Measurements from ENCODE around the gene OR51B2.
"Not testable (repeated sequence)": the region's sequence is repeated elsewhere in the genome, so short reads cannot be mapped to it uniquely, and the experiment has no call there.

OR51B2 gene

GRCh38 chr11:5313326-5314023 lies 10.6 kb downstream of the OR51B2 start:
- not testable (repeated sequence) for DNase-seq (ENCODE audit: low read depth in 2 of 2)

GRCh38 chr11:5310423-5310822 lies 13.7 kb downstream of the OR51B2 start:
- no peak for DNase-seq (ENCODE audit: low read depth in 2 of 2)

GRCh38 chr11:5307256-5308019 lies 16.7 kb downstream of the OR51B2 start:
- no peak for DNase-seq (ENCODE audit: low read depth in 2 of 2)

- DNase-seq (ENCODE audit: low read depth in 2 of 2): no peak
Observed at GRCh38 chr11:5304046-5304445, 20.1 kb downstream of the OR51B2 start.

- no peak for DNase-seq (ENCODE audit: low read depth in 2 of 2)
Observed at GRCh38 chr11:5303626-5304025, 20.5 kb downstream of the OR51B2 start.

- no peak for DNase-seq (ENCODE audit: low read depth in 2 of 2)
Observed at GRCh38 chr11:5301846-5302245, 22.3 kb downstream of the OR51B2 start, which contains the start of gene OR51B4. Gene OR51B4, minus strand, starts transcription at chr11:5301946. Its CDS starts 0 bp downstream, at chr11:5301946.

- no peak for DNase-seq (ENCODE audit: low read depth in 2 of 2)
Observed at GRCh38 chr11:5300251-5300650, 23.8 kb downstream of the OR51B2 start.

- DNase-seq (ENCODE audit: low read depth in 2 of 2): no peak
Observed at GRCh38 chr11:5298451-5298850, 25.6 kb downstream of the OR51B2 start.

- no peak for DNase-seq (ENCODE audit: low read depth in 2 of 2)
Observed at GRCh38 chr11:5297721-5298323, 26.3 kb downstream of the OR51B2 start.

- DNase-seq (ENCODE audit: low read depth in 2 of 2): not testable (repeated sequence)
Observed at GRCh38 chr11:5294342-5294995, 29.6 kb downstream of the OR51B2 start.

- no peak for DNase-seq (ENCODE audit: low read depth in 2 of 2)
Observed at GRCh38 chr11:5293028-5293427, 31.1 kb downstream of the OR51B2 start.

GRCh38 chr11:5291207-5291838 lies 32.8 kb downstream of the OR51B2 start:
- DNase-seq (ENCODE audit: low read depth in 2 of 2): no peak

- DNase-seq (ENCODE audit: low read depth in 2 of 2): no peak
Observed at GRCh38 chr11:5290106-5290505, 34.0 kb downstream of the OR51B2 start.

- DNase-seq (ENCODE audit: low read depth in 2 of 2): no peak
Observed at GRCh38 chr11:5289696-5290095, 34.4 kb downstream of the OR51B2 start.

- DNase-seq (ENCODE audit: low read depth in 2 of 2): no peak
Observed at GRCh38 chr11:5288906-5289550, 35.1 kb downstream of the OR51B2 start.

GRCh38 chr11:5288108-5288905 lies 35.8 kb downstream of the OR51B2 start:
- no peak for DNase-seq (ENCODE audit: low read depth in 2 of 2)

GRCh38 chr11:5286901-5287300 lies 37.2 kb downstream of the OR51B2 start:
- DNase-seq (ENCODE audit: low read depth in 2 of 2): no peak

GRCh38 chr11:5286351-5286750 lies 37.7 kb downstream of the OR51B2 start:
- DNase-seq (ENCODE audit: low read depth in 2 of 2): no peak

- DNase-seq (ENCODE audit: low read depth in 2 of 2): no peak
Observed at GRCh38 chr11:5285703-5286340, 38.3 kb downstream of the OR51B2 start.

GRCh38 chr11:5284637-5285036 lies 39.5 kb downstream of the OR51B2 start:
- DNase-seq (ENCODE audit: low read depth in 2 of 2): no peak
